Mesothelial cell of epicardium (in vitro differentiated cells): Measurements from ENCODE around the gene NFRKB. TPM values are rescaled to one million over a fixed set of nuclear protein-coding genes. Genes with fewer than 3 reads are reported as not detected.

Experiments used
- DNase-seq, 2 experiments: peaks; one replicate each; pipeline ENCODE4 v3.0.0; 2021; ENCODE audit warnings: low spot score in 2 of 2; ENCODE audit not compliant: unreplicated experiment in 2 of 2
- H3K27ac Mint-ChIP-seq: 2 replicates; pipeline ENCODE4 v1.8.0; 2021; ENCODE audit warnings: mixed read lengths
- H3K27me3 Mint-ChIP-seq: 2 replicates; pipeline ENCODE4 v1.8.0; 2021; ENCODE audit warnings: low read depth, mixed read lengths
- H3K36me3 Mint-ChIP-seq: 2 replicates; pipeline ENCODE4 v1.8.0; 2021; ENCODE audit warnings: mixed read lengths
- H3K4me1 Mint-ChIP-seq: 2 replicates; pipeline ENCODE4 v1.8.0; 2021; ENCODE audit warnings: mixed read lengths
- H3K4me3 Mint-ChIP-seq: 2 replicates; pipeline ENCODE4 v1.8.0; 2021; ENCODE audit warnings: mild to moderate bottlenecking, moderate library complexity, mixed read lengths
- H3K9me3 Mint-ChIP-seq: 2 replicates; pipeline ENCODE4 v1.8.0; 2021; ENCODE audit warnings: mixed read lengths
- CTCF ChIP-seq: fragments of 200-600 bp; sonication (generic); IDR thresholded peaks from one replicate; pipeline ENCODE4 v1.5.0; 2021; ENCODE audit warnings: antibody characterized with exemption; ENCODE audit not compliant: unreplicated experiment
- total RNA-seq: library from RNA; stranded (reverse); gene quantifications from 3 replicates; pipeline ENCODE4 v1.2.1, GENCODE V29; 2021

The NFRKB gene
- total RNA-seq, 1 donor from 2014 or later = 53.6 TPM

- no peak for DNase-seq
- H3K4me3 Mint-ChIP-seq = no peak overlapping the region
- no peaks in the 10 kb centered on the region for H3K27me3 Mint-ChIP-seq
- TF ChIP-seq CTCF = no peak
- no peaks in the 10 kb centered on the region for H3K9me3 Mint-ChIP-seq
- peaks cover 2% of the 10 kb centered on the region for H3K4me1 Mint-ChIP-seq
- peaks cover 32% of the 10 kb centered on the region for H3K36me3 Mint-ChIP-seq
- no peak overlapping the region for H3K27ac Mint-ChIP-seq
Observed at GRCh38 chr11:129930743-129931142, 35.4 kb upstream of the NFRKB start.

GRCh38 chr11:129930296-129930695, 34.9 kb upstream of the NFRKB start:
- Mint-ChIP-seq H3K27me3 (no peaks in the 10 kb centered on the region), H3K27ac (no peak overlapping the region), H3K4me1 (peaks cover 2% of the 10 kb centered on the region), H3K9me3 (no peaks in the 10 kb centered on the region), H3K4me3 (no peak overlapping the region), H3K36me3 (peaks cover 35% of the 10 kb centered on the region)
- TF ChIP-seq CTCF = no peak
- DNase-seq = no peak

GRCh38 chr11:129929721-129930120, 34.3 kb upstream of the NFRKB start:
- DNase-seq = no peak
- Mint-ChIP-seq H3K4me1 (peaks cover 2% of the 10 kb centered on the region), H3K27ac (no peak overlapping the region), H3K9me3 (no peaks in the 10 kb centered on the region), H3K36me3 (peaks cover 36% of the 10 kb centered on the region), H3K27me3 (no peaks in the 10 kb centered on the region), H3K4me3 (no peak overlapping the region)
- TF ChIP-seq CTCF = no peak

- Mint-ChIP-seq H3K4me1 (peaks cover 2% of the 10 kb centered on the region), H3K9me3 (no peaks in the 10 kb centered on the region), H3K27me3 (no peaks in the 10 kb centered on the region), H3K27ac (no peak overlapping the region), H3K36me3 (peaks cover 33% of the 10 kb centered on the region), H3K4me3 (no peak overlapping the region)
- TF ChIP-seq CTCF = no peak
- DNase-seq = no peak
Observed at GRCh38 chr11:129928923-129929692, 33.7 kb upstream of the NFRKB start.

DNA sequence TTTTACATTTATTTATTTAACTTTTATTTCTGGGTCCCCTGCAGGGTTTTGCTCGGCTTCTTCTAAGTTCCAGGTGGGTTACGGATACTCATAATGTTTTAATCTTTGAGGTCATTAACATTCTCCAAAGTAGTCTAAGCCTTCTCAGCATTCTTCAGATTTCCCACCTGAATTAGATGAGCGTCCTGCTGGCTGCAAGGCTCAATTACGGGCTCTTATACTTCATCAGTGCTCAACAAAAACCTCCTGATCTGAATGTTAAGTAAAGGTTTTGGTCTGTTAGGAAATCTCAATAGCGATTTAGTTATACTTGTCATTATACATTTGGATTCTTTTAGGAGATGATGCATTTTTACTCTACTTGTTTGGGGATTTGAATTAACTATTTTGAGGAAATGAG, 27.3 kb upstream of the NFRKB start:
- peaks cover 1% of the 10 kb centered on the region for H3K4me1 Mint-ChIP-seq
- H3K4me3 Mint-ChIP-seq = no peak overlapping the region
- H3K27ac Mint-ChIP-seq = no peak overlapping the region
- TF ChIP-seq CTCF = no peak
- H3K9me3 Mint-ChIP-seq = no peaks in the 10 kb centered on the region
- peaks cover 16% of the 10 kb centered on the region for H3K36me3 Mint-ChIP-seq
- no peak for DNase-seq
- no peaks in the 10 kb centered on the region for H3K27me3 Mint-ChIP-seq
